Ishikawa (cell line): ENCODE measurements around the gene DUS2.

Experiments
- CEBPB ChIP-seq: IDR thresholded peaks from 2 replicates; pipeline ENCODE4 v1.6.1; 2012
- CREB1 ChIP-seq: IDR thresholded peaks from 2 replicates; pipeline ENCODE4 v1.6.1; 2012; ENCODE audit warnings: low read depth
- EGR1 ChIP-seq: IDR thresholded peaks from 2 replicates; pipeline ENCODE4 v1.6.1; 2012
- EP300 ChIP-seq: IDR thresholded peaks from 2 replicates; pipeline ENCODE4 v1.6.1; 2012; ENCODE audit warnings: borderline replicate concordance
- FOXM1 ChIP-seq: IDR thresholded peaks from 2 replicates; pipeline ENCODE4 v1.6.1; 2012; ENCODE audit warnings: low read depth, borderline replicate concordance
- MAX ChIP-seq: IDR thresholded peaks from 2 replicates; pipeline ENCODE4 v1.6.1; 2012
- NFIC ChIP-seq: IDR thresholded peaks from 2 replicates; pipeline ENCODE4 v1.6.1; 2012
- RAD21 ChIP-seq: IDR thresholded peaks from 2 replicates; pipeline ENCODE4 v1.6.1; 2012; ENCODE audit warnings: low read depth
- TAF1 ChIP-seq: IDR thresholded peaks from 2 replicates; pipeline ENCODE4 v1.6.1; 2012; ENCODE audit warnings: low read depth, mild to moderate bottlenecking
- TCF12 ChIP-seq: IDR thresholded peaks from 2 replicates; pipeline ENCODE4 v1.6.1; 2012; ENCODE audit warnings: low read depth
- TEAD4 ChIP-seq: IDR thresholded peaks from 2 replicates; pipeline ENCODE4 v1.6.1; 2012
- YY1 ChIP-seq: IDR thresholded peaks from 2 replicates; pipeline ENCODE4 v1.6.1; 2012; ENCODE audit warnings: low read depth
- ZBTB7A ChIP-seq: IDR thresholded peaks from 2 replicates; pipeline ENCODE4 v1.6.1; 2012; ENCODE audit warnings: low read depth
- TF ChIP-seq, protein P1 (sequence below): IDR thresholded peaks from 2 replicates; pipeline ENCODE4 v1.6.1; 2012; ENCODE audit warnings: low read depth, mild to moderate bottlenecking
- TF ChIP-seq, protein P2 (sequence below): IDR thresholded peaks from 2 replicates; pipeline ENCODE4 v1.6.1; 2012

DUS2 gene

DNA sequence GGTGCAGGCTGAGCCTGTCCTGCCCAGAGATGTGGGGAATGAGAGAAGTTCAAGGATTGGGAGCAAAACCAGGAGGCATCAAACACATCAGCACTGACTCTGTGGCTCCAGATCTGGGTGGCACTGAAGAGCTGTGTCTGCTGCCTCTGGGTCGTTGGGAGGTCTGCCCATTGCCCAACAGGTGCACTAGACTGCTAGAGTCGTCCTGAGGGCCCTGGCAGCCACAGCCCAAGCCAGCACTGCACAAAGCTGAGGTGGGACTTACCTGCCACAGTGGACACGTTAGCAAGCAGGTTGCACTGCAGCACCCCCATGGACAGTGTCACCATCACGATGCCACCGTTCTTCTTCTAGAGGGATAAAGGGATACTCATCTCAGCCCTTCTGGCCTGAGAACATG lies 46.1 kb upstream of the DUS2 start:
- TF ChIP-seq EP300, result no peak
- no peak for TF ChIP-seq TCF12
- TF ChIP-seq MAX, result no peak
- TF ChIP-seq NFIC, result no peak
- no peak for TF ChIP-seq EGR1
- TF ChIP-seq ZBTB7A, result no peak
- TF ChIP-seq RAD21, result no peak
- TF ChIP-seq CREB1, result no peak
- TF ChIP-seq CEBPB, result no peak
- no peak for TF ChIP-seq YY1
- TF ChIP-seq, protein P1, sequence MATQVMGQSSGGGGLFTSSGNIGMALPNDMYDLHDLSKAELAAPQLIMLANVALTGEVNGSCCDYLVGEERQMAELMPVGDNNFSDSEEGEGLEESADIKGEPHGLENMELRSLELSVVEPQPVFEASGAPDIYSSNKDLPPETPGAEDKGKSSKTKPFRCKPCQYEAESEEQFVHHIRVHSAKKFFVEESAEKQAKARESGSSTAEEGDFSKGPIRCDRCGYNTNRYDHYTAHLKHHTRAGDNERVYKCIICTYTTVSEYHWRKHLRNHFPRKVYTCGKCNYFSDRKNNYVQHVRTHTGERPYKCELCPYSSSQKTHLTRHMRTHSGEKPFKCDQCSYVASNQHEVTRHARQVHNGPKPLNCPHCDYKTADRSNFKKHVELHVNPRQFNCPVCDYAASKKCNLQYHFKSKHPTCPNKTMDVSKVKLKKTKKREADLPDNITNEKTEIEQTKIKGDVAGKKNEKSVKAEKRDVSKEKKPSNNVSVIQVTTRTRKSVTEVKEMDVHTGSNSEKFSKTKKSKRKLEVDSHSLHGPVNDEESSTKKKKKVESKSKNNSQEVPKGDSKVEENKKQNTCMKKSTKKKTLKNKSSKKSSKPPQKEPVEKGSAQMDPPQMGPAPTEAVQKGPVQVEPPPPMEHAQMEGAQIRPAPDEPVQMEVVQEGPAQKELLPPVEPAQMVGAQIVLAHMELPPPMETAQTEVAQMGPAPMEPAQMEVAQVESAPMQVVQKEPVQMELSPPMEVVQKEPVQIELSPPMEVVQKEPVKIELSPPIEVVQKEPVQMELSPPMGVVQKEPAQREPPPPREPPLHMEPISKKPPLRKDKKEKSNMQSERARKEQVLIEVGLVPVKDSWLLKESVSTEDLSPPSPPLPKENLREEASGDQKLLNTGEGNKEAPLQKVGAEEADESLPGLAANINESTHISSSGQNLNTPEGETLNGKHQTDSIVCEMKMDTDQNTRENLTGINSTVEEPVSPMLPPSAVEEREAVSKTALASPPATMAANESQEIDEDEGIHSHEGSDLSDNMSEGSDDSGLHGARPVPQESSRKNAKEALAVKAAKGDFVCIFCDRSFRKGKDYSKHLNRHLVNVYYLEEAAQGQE, result no peak
- no peak for TF ChIP-seq TEAD4
- TF ChIP-seq, protein P2, sequence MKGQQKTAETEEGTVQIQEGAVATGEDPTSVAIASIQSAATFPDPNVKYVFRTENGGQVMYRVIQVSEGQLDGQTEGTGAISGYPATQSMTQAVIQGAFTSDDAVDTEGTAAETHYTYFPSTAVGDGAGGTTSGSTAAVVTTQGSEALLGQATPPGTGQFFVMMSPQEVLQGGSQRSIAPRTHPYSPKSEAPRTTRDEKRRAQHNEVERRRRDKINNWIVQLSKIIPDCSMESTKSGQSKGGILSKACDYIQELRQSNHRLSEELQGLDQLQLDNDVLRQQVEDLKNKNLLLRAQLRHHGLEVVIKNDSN, result no peak
- no peak for TF ChIP-seq TAF1
- no peak for TF ChIP-seq FOXM1

DNA sequence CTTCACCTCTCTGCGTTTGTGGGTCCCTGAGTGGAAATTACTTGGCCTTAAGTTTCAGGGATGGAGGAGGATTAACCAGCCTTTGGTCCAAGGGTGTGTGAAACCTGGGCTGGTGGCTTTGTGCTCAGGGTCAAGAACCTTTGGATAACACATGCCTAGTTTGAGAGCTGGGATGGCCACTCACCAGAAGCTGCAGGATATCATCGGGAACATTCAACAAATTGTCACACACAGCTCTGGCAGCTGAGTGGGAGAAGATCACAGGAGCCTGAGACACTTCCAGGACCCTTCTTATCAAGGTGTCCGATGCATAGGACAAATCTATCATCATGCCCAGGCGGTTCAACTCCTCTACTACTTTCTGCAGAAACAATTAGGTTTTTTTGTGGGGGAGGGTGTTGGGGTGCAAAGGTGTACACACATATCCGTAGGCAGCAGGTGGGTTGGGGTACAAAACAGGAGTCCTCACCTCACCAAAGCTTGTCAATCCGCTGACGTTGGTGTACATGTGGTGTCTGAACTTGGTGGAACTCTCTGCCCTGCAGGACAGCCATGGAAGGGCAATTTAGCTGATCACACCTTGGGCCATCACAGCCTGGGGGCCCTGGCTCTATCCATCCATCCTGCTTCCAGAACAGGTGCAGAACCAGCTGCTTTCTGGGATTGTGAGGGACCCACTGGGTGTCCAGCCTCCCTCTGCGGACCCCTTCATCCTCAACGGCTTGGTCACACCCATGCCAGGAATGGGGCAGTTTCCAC lies 45.4 kb upstream of the DUS2 start:
- TF ChIP-seq MAX (no peak), CREB1 (no peak), FOXM1 (no peak), EGR1 (no peak), TAF1 (no peak)

DNA sequence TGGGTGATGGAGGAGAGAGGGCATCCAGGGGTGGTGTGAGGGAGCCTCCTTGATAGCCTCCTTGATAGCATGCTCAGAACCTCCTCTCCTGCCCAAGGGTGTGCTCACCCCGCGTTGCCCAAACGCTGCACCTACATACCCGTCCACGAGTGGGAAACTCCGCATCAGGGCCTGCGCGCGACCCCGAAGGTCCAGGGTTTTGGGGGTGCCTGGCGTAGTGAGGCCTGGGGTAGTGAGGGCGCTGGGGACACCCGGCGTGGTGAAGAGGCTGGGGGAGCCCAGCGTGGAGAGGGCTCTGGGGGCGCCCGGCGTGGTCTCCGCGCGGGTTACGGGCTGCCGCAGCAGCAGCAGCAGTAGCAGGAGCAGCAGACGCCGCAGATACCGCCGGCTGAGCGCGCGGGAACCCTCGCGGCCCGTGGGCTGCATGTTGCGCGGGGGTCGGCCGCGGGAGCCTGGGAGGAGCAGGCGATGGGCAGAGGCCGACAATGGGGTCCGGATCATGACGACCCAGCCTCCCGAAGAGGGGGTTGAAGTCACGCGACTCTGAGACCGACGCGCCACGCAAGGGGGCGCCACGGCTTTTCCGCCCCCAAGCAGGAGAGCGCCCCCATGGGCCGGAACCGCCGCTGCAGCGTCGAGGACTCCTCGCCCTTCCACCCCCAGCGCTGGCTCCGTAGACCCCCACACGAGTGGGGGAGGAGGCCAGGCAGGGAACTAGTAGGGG lies 43.0 kb upstream of the DUS2 start, which contains the start of gene DPEP3:
Gene DPEP3, minus strand, starts transcription at position 545 of the 724 bp plus-strand sequence. Its CDS starts 119 bp downstream, at position 426.
- TF ChIP-seq, protein P1, result no peak
- TF ChIP-seq ZBTB7A (no peak), YY1 (no peak), TCF12 (no peak)

DNA sequence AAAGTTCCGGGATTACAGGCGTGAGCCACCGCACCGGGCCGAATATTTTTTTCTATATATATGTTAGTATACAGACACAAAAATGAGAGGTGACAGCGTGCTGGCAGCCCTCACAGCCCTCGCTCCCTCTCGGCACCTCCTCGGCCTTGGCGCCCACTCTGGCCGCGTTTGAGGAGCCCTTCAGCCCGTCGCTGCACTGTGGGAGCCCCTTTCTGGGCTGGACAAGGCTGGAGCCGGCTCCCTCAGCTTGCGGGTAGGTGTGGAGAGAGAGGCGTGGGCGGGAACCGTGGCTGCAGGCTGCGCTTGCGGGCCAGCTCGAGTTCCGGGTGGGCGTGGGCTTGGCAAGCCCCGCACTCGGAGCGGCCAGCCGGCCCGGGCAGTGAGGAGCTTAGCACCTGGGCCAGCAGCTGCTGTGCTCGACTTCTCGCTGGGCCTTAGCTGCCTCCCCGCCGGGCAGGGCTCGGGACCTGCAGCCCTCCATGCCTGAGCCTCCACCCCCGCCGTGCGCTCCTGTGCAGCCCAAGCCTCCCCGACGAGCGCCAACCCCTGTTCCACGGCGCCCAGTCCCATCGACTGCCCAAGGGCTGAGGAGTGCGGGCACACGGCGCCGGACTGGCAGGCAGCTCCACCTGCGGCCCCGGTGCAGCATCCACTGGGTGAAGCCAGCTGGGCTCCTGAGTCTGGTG lies 40.9 kb upstream of the DUS2 start:
- TF ChIP-seq NFIC, result no peak
- no peak for TF ChIP-seq YY1
- TF ChIP-seq MAX, result no peak
- no peak for TF ChIP-seq TAF1
- TF ChIP-seq FOXM1, result no peak
- TF ChIP-seq, protein P2, result no peak
- no peak for TF ChIP-seq CEBPB
- TF ChIP-seq CREB1, result no peak
- no peak for TF ChIP-seq TCF12
- TF ChIP-seq RAD21, result no peak
- no peak for TF ChIP-seq EGR1
- no peak for TF ChIP-seq EP300
- no peak for TF ChIP-seq ZBTB7A
- TF ChIP-seq TEAD4, result no peak
- TF ChIP-seq, protein P1, result no peak
